ENCODE data around the gene ZNF573.

GRCh38 chr19:37790244-37790925 is 11.0 kb upstream of the ZNF573 start:
- no peak for TF ChIP-seq CTCF (IDR thresholded peaks at IDR 0.05)
- no peak for TF ChIP-seq POLR2AphosphoS5 (IDR thresholded peaks at IDR 0.05; ENCODE audit: insufficient read depth in 1 of 2, low read depth in 1 of 2)

Measured in vagina (tissue), 2 donors.